Trophoblast cell (in vitro differentiated cells and primary cell): ENCODE data around the gene AP3S1.
"Not testable (repeated sequence)": the region's sequence is repeated elsewhere in the genome, so short reads cannot be mapped to it uniquely, and the experiment has no call there.

Experiments
- DNase-seq, 2 donors: peaks; one replicate each; pipeline ENCODE4 v3.0.0-alpha.2; 2016
- H2AFZ ChIP-seq: 2 replicates; pipeline ENCODE4 v1.6.1; 2013; ENCODE audit warnings: low read length, moderate library complexity, mild to moderate bottlenecking; ENCODE audit not compliant: insufficient read depth, poor library complexity
- H2AK5ac ChIP-seq: 2 replicates; pipeline ENCODE4 v1.6.1; 2013; ENCODE audit warnings: mild to moderate bottlenecking, low read length
- H2BK120ac ChIP-seq: 2 replicates; pipeline ENCODE4 v1.6.1; 2013; ENCODE audit warnings: low read length, mild to moderate bottlenecking, moderate library complexity; ENCODE audit not compliant: insufficient read depth, poor library complexity
- H2BK12ac ChIP-seq: 2 replicates; pipeline ENCODE4 v1.6.1; 2013; ENCODE audit warnings: mild to moderate bottlenecking, low read length, moderate library complexity
- H2BK5ac ChIP-seq: 2 replicates; pipeline ENCODE4 v1.6.1; 2013; ENCODE audit warnings: low read length, low read depth, moderate library complexity, mild to moderate bottlenecking; ENCODE audit not compliant: poor library complexity
- H3K14ac ChIP-seq: 2 replicates; pipeline ENCODE4 v1.6.1; 2013; ENCODE audit warnings: mild to moderate bottlenecking, low read length
- H3K18ac ChIP-seq: 2 replicates; pipeline ENCODE4 v1.6.1; 2013; ENCODE audit warnings: mild to moderate bottlenecking, low read length
- H3K23ac ChIP-seq: 2 replicates; pipeline ENCODE4 v1.6.1; 2013; ENCODE audit warnings: low read length
- H3K27ac ChIP-seq: 2 replicates; pipeline ENCODE4 v1.5.1; 2013; ENCODE audit warnings: low read depth, mild to moderate bottlenecking, inconsistent platforms, low read length, moderate library complexity
- H3K27me3 ChIP-seq: 2 replicates; pipeline ENCODE4 v1.6.1; 2013; ENCODE audit warnings: inconsistent platforms, mild to moderate bottlenecking, low read length, moderate library complexity; ENCODE audit not compliant: insufficient read depth
- H3K36me3 ChIP-seq, 2 experiments: 1 replicate in 1 of 2; 2 replicates in 1 of 2; pipeline ENCODE4 v1.6.1; 2013; ENCODE audit warnings: low read length in 2 of 2, mild to moderate bottlenecking in 2 of 2, moderate library complexity in 1 of 2; ENCODE audit not compliant: insufficient read depth in 2 of 2, control insufficient read depth in 1 of 2
- H3K4ac ChIP-seq: 2 replicates; pipeline ENCODE4 v1.6.1; 2013; ENCODE audit warnings: low read depth, mild to moderate bottlenecking, low read length, moderate library complexity
- H3K4me1 ChIP-seq, 2 experiments: 1 replicate in 1 of 2; 2 replicates in 1 of 2; pipeline ENCODE4 v1.6.1; 2013; ENCODE audit warnings: low read length in 2 of 2, mild to moderate bottlenecking in 2 of 2, moderate library complexity in 1 of 2; ENCODE audit not compliant: insufficient read depth in 2 of 2, control insufficient read depth in 1 of 2
- H3K4me2 ChIP-seq: 2 replicates; pipeline ENCODE4 v1.6.1; 2013; ENCODE audit warnings: inconsistent platforms, mild to moderate bottlenecking, low read length, moderate library complexity
- H3K4me3 ChIP-seq: 2 replicates; pipeline ENCODE4 v1.5.1; 2013; ENCODE audit warnings: mild to moderate bottlenecking, low read depth, low read length, inconsistent platforms
- H3K79me1 ChIP-seq: one replicate; pipeline ENCODE4 v1.6.1; 2013; ENCODE audit warnings: low read length
- H3K79me2 ChIP-seq: 2 replicates; pipeline ENCODE4 v1.6.1; 2013; ENCODE audit warnings: low read length, mild to moderate bottlenecking; ENCODE audit not compliant: control insufficient read depth, insufficient read depth, poor library complexity
- H3K9ac ChIP-seq: 2 replicates; pipeline ENCODE4 v1.6.1; 2013; ENCODE audit warnings: mild to moderate bottlenecking, low read length
- H3K9me3 ChIP-seq: 2 replicates; pipeline ENCODE4 v1.6.1; 2013; ENCODE audit warnings: low read depth, mild to moderate bottlenecking, control low read depth, inconsistent platforms, low read length; ENCODE audit not compliant: insufficient read depth
- H4K12ac ChIP-seq: 2 replicates; pipeline ENCODE4 v1.6.1; 2013; ENCODE audit warnings: low read depth, mild to moderate bottlenecking, low read length, moderate library complexity
- H4K8ac ChIP-seq: 2 replicates; pipeline ENCODE4 v1.6.1; 2013; ENCODE audit warnings: low read depth, mild to moderate bottlenecking, low read length, moderate library complexity
- H4K91ac ChIP-seq: one replicate; pipeline ENCODE4 v1.6.1; 2013; ENCODE audit warnings: low read depth, mild to moderate bottlenecking, low read length, moderate library complexity
- WGBS: extraction: QIAGEN DNeasy Blood & Tissue Kit; methylation state at CpG from one replicate; pipeline ENCODE4 v1.1.7; 2013; ENCODE audit warnings: missing lambda C conversion rate; ENCODE audit not compliant: insufficient read length, insufficient coverage; ENCODE audit errors: extremely low coverage; 5-methylcytosine and 5-hydroxymethylcytosine counted together

AP3S1 gene

DNA sequence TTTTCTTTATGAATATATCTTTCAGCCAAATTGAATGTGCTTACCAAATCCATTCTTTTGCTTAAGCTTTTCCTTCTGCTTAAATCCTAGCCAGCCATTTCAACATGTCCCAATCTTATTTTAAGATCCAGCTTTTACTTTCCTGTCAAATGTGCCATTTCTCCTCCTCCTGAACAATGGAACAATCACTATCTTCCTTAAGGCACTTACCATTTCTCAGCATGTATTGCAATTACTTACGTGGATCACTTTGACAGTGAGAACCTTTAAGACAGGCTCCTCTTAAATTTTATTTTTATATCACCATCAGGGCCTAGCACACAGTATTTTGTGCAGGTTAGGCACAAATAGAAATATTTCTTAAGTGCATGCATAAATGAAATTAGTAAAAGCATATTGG, 20.9 kb upstream of the AP3S1 start:
- Histone ChIP-seq H3K4ac (no peak overlapping the region), H3K18ac (no peak overlapping the region), H2AFZ (no peak overlapping the region), H3K23ac (no peak overlapping the region), H2BK12ac (no peak overlapping the region), H3K9ac (no peak overlapping the region), H3K14ac (no peak overlapping the region), H3K4me3 (no peak overlapping the region), H2AK5ac (no peak overlapping the region), H3K36me3 (no peaks in the 10 kb centered on the region), H4K8ac (no peak overlapping the region), H4K12ac (no peak overlapping the region), H3K27me3 (no peaks in the 10 kb centered on the region), H3K4me2 (no peak overlapping the region), H2BK120ac (no peak overlapping the region), H3K4me1 (no peaks in the 10 kb centered on the region), H3K79me2 (no peaks in the 10 kb centered on the region), H2BK5ac (no peak overlapping the region), H4K91ac (no peak overlapping the region), H3K9me3 (no peaks in the 10 kb centered on the region), H3K79me1 (peaks cover 2% of the 10 kb centered on the region), H3K27ac (no peak overlapping the region)
- DNase-seq = no peak
- no CpG with 5 or more reads among the region's 1 CpG for WGBS

GRCh38 chr5:115824983-115825382, 16.8 kb upstream of the AP3S1 start:
- not testable (repeated sequence) for H4K8ac ChIP-seq, H4K91ac ChIP-seq, H3K9ac ChIP-seq, H2AFZ ChIP-seq, H3K27me3 ChIP-seq, H3K4me3 ChIP-seq, H3K9me3 ChIP-seq, H2BK120ac ChIP-seq, H3K14ac ChIP-seq, H3K79me2 ChIP-seq, H2BK5ac ChIP-seq, H3K18ac ChIP-seq, H3K23ac ChIP-seq, H3K36me3 ChIP-seq, H3K4me1 ChIP-seq, H3K27ac ChIP-seq, H4K12ac ChIP-seq, H3K79me1 ChIP-seq, H3K4me2 ChIP-seq, H3K4ac ChIP-seq, DNase-seq, H2AK5ac ChIP-seq, H2BK12ac ChIP-seq
- no CpG with 5 or more reads among the region's 1 CpG for WGBS

DNA sequence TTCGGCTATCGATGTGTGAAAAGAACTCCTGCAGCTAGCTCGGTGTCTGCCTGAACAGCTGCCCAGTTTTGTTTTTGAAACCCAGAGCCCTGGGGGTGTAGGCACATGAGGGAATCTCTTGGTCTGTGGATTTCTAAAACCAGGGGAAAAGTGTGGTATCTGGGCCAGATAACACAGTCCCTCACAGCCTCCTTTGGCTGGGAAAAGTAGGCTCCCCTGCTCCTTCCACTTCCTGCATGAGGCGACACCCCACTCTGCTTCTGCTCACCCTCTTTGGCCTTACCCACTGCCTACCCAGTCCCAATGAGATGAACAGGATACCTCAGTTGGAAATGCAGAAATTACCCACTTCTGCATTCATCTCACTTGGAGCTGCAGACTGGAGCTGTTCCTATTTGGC, 15.8 kb upstream of the AP3S1 start:
- no CpG with 5 or more reads among the region's 4 CpGs for WGBS
- no peak overlapping the region for H3K9ac ChIP-seq
- H4K12ac ChIP-seq = no peak overlapping the region
- no peaks in the 10 kb centered on the region for H3K4me1 ChIP-seq
- H3K4ac ChIP-seq = no peak overlapping the region
- DNase-seq = no peak
- no peaks in the 10 kb centered on the region for H3K79me2 ChIP-seq
- no peak overlapping the region for H3K23ac ChIP-seq
- no peak overlapping the region for H3K27ac ChIP-seq
- H2AFZ ChIP-seq = no peak overlapping the region
- H3K4me3 ChIP-seq = no peak overlapping the region
- no peak overlapping the region for H3K18ac ChIP-seq
- H2AK5ac ChIP-seq = no peak overlapping the region
- no peak overlapping the region for H4K8ac ChIP-seq
- H3K4me2 ChIP-seq = no peak overlapping the region
- peaks cover 5 to 7% of the 10 kb centered on the region in 2 experiments for H3K36me3 ChIP-seq
- H2BK120ac ChIP-seq = no peak overlapping the region
- no peak overlapping the region for H4K91ac ChIP-seq
- no peak overlapping the region for H2BK12ac ChIP-seq
- peaks cover 2% of the 10 kb centered on the region for H3K9me3 ChIP-seq
- H2BK5ac ChIP-seq = no peak overlapping the region
- H3K14ac ChIP-seq = no peak overlapping the region
- no peaks in the 10 kb centered on the region for H3K79me1 ChIP-seq
- H3K27me3 ChIP-seq = no peaks in the 10 kb centered on the region

DNA sequence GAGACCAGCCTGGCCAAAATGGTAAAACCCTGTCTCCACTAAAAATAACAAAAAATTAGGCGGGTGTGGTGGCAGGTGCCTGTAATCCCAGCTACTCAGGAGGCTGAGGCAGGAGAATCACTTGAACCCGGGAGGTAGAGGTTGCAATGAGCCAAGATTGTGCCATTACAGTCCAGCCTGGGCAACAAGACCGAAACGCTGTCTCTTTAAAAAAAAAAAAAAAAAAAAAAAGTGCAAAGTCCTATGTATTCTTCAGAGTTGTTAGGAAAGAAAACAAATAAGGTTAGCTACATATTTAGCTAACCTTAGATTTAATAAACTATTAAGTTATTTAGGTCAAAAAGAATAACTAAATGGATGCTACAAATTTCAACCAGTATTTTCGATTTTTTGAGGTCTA, 11.8 kb upstream of the AP3S1 start:
- Histone ChIP-seq H4K12ac (no peak overlapping the region), H3K4me2 (no peak overlapping the region), H3K23ac (no peak overlapping the region), H2BK120ac (no peak overlapping the region), H3K4me1 (no peaks in the 10 kb centered on the region), H3K27ac (no peak overlapping the region), H3K79me2 (no peaks in the 10 kb centered on the region), H3K9ac (no peak overlapping the region), H3K79me1 (no peaks in the 10 kb centered on the region), H4K91ac (no peak overlapping the region), H3K14ac (no peak overlapping the region), H3K27me3 (no peaks in the 10 kb centered on the region), H3K4me3 (no peak overlapping the region), H2BK12ac (no peak overlapping the region), H4K8ac (no peak overlapping the region), H2BK5ac (no peak overlapping the region), H3K18ac (no peak overlapping the region), H2AFZ (no peak overlapping the region), H2AK5ac (no peak overlapping the region), H3K4ac (no peak overlapping the region), H3K9me3 (peaks cover 2% of the 10 kb centered on the region), H3K36me3 (peaks cover 5 to 7% of the 10 kb centered on the region in 2 experiments)
- DNase-seq = no peak
- no CpG with 5 or more reads among the region's 5 CpGs for WGBS
